ENCODE data around the gene CTNNA2. TPM values are rescaled to one million over a fixed set of nuclear protein-coding genes. Genes with fewer than 3 reads are reported as not detected.

The CTNNA2 gene
- total and polyA plus RNA-seq, 12 donors = 0.09 to 0.57 (median 0.15) TPM; not detected in 9

GRCh38 chr2:80132281-80132680 lies 619.4 kb downstream of the CTNNA2 start:
- no peaks in the 10 kb centered on the region for H3K36me3 ChIP-seq

DNA sequence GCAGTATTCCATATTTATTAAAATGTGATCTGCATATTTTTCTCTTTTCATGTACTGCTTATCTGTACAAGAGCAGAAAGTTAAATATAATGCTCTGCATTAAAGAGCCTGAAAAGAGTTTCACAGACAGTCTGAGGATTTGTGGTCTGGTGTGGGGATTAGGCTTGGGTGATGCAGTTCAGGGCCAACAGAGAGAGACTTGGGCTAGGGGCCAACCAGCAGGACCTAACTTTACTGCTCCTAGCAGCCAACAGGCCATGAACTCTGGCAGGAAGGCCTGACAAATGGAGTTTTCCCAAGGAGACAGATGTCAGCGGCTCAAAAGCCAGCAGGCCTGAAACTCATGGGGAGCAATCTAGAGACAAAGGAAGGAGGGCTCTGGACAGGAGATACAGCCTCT lies 622.1 kb downstream of the CTNNA2 start:
- intact Hi-C loops (cut with DNase I) = no loop called here
- no peak overlapping the region for H3K27ac ChIP-seq
- H3K4me1 ChIP-seq = no peaks in the 10 kb centered on the region
- no peak for ATAC-seq
- H3K4me3 ChIP-seq = no peak overlapping the region
- WGBS, 2 donors = 79 to 87% methylated on average over 1 of the region's 1 CpG
- TF ChIP-seq CTCF (IDR thresholded peaks at IDR 0.05) = no peak
- peaks cover 0 to 13% (median 0%) of the 10 kb centered on the region in 11 donors for H3K9me3 ChIP-seq
- no peaks in the 10 kb centered on the region for H3K36me3 ChIP-seq
- H3K27me3 ChIP-seq = peaks cover 0 to 6% (median 0%) of the 10 kb centered on the region in 7 donors
- no peak for DNase-seq

More at GRCh38 chr2:80132281-80132680, 619.4 kb downstream of the CTNNA2 start:
- ATAC-seq (no peak), DNase-seq (no peak)
- H3K27me3 ChIP-seq = no peaks in the 10 kb centered on the region
- intact Hi-C loops (cut with DNase I) = no loop called here
- H3K4me3 ChIP-seq = no peak overlapping the region
- no peak overlapping the region for H3K27ac ChIP-seq
- WGBS, 2 donors = 86 to 87% methylated on average over 3 of the region's 3 CpGs
- no peak for TF ChIP-seq CTCF (IDR thresholded peaks at IDR 0.05)
- H3K4me1 ChIP-seq = no peaks in the 10 kb centered on the region
- peaks cover 0 to 13% (median 0%) of the 10 kb centered on the region in 11 donors for H3K9me3 ChIP-seq

DNA sequence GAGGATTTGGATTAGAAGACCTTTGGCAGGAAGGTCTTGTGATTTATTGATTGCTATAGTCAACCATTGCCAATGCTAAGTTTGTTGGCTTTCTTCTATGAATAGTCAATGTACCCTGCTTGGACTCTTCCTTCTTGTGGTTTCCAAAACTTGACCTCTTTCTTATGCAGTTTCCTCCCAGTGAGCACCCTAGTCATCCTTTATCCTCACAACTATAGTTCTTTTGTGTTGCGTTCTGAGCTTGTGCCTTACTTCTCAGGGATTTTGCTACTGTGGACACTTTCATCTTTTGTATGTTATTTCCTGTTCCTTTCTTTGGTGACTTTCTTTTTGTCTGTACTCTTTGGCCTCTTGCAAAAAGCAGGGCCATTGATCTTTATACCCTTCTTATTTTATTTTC lies 623.5 kb downstream of the CTNNA2 start:
- Histone ChIP-seq H3K9me3 (peaks cover 0 to 13% (median 0%) of the 10 kb centered on the region in 11 donors), H3K4me1 (no peaks in the 10 kb centered on the region)

GRCh38 chr2:80139001-80139400 lies 626.1 kb downstream of the CTNNA2 start:
- intact Hi-C loops (cut with DNase I) = no loop called here
- DNase-seq (no peak), ATAC-seq (no peak)
- TF ChIP-seq CTCF (IDR thresholded peaks at IDR 0.05) = no peak
- Histone ChIP-seq H3K9me3 (peaks cover 0 to 13% (median 0%) of the 10 kb centered on the region in 11 donors), H3K27ac (no peak overlapping the region), H3K4me3 (no peak overlapping the region), H3K27me3 (peaks cover 0 to 6% (median 0%) of the 10 kb centered on the region in 7 donors), H3K4me1 (no peaks in the 10 kb centered on the region), H3K36me3 (no peaks in the 10 kb centered on the region)
- WGBS, 2 donors = 82 to 85% methylated on average over 4 of the region's 4 CpGs

More for the DNA sequence above, 623.5 kb downstream of the CTNNA2 start:
- H3K27ac ChIP-seq = no peak overlapping the region
- peaks cover 0 to 6% (median 0%) of the 10 kb centered on the region in 7 donors for H3K27me3 ChIP-seq
- H3K4me3 ChIP-seq = no peak overlapping the region
- no peak for DNase-seq
- no peaks in the 10 kb centered on the region for H3K36me3 ChIP-seq
- intact Hi-C loops (cut with DNase I) = no loop called here
- no peak for TF ChIP-seq CTCF (IDR thresholded peaks at IDR 0.05)
- WGBS, 2 donors = 92% methylated on average over 1 of the region's 1 CpG
- no peak for ATAC-seq

All from heart right ventricle (tissue), 16 donors.